Vagina (tissue), 2 donors: Measurements from ENCODE around the gene ANKS1B. TPM values are rescaled to one million over a fixed set of nuclear protein-coding genes. Genes with fewer than 3 reads are reported as not detected.

Experiments used
- DNase-seq, 2 donors: peaks; one replicate each; pipeline ENCODE4 v3.0.0-alpha.2; 2017; ENCODE audit errors: extremely low spot score in 2 of 2
- H3K27ac ChIP-seq: fragments of 200-600 bp; sonication (generic); one replicate; pipeline ENCODE4 v1.5.1; 2019
- H3K27me3 ChIP-seq: fragments of 200-600 bp; sonication (generic); one replicate; pipeline ENCODE4 v1.5.1; 2019
- H3K36me3 ChIP-seq, 2 donors: fragments of 200-600 bp; sonication (generic); one replicate each; pipeline ENCODE4 v1.5.1; 2017 to 2019
- H3K4me1 ChIP-seq: fragments of 200-600 bp; sonication (generic); one replicate; pipeline ENCODE4 v1.5.1; 2019
- H3K4me3 ChIP-seq, 2 donors: fragments of 200-600 bp; sonication (generic); 1 replicate in 1 of 2; 2 replicates in 1 of 2; pipeline ENCODE4 v1.5.1; 2016 to 2019
- H3K9me3 ChIP-seq: fragments of 200-600 bp; sonication (generic); one replicate; pipeline ENCODE4 v1.5.1; 2019
- POLR2A ChIP-seq, 2 donors: fragments of 450-650 bp; IDR thresholded peaks; one replicate each; pipeline ENCODE4 v1.6.1; 2017; ENCODE audit warnings: antibody characterized with exemption in 2 of 2, mild to moderate bottlenecking in 2 of 2, moderate library complexity in 2 of 2
- POLR2AphosphoS5 ChIP-seq, 2 donors: sonication (generic); formaldehyde crosslinking; IDR thresholded peaks; one replicate each; pipeline ENCODE4 v1.9.0; 2017; ENCODE audit warnings: antibody characterized with exemption in 2 of 2, mild to moderate bottlenecking in 2 of 2, low read depth in 1 of 2; ENCODE audit not compliant: insufficient read depth in 1 of 2
- intact Hi-C: fragments of 100-400 bp; cut with DNase I; formaldehyde crosslinking; loops from one replicate; pipeline ENCODE4 v1.15.1; 2023
- total RNA-seq: library from RNA; depleted of rRNA; stranded (reverse); fragments of >200 nt; gene quantifications from one replicate; pipeline ENCODE4 v1.2.3, GENCODE V29; 2016
- TF ChIP-seq, protein P1 (sequence below), 3 experiments: fragments of 450-650 bp in 2 of 3; fragments of 200-600 bp in 1 of 3; sonication (generic) in 1 of 3; IDR thresholded peaks; one replicate each; pipeline ENCODE4 v1.5.1; 2017 to 2019; ENCODE audit warnings: antibody characterized with exemption in 3 of 3, mild to moderate bottlenecking in 2 of 3, moderate library complexity in 2 of 3

The ANKS1B gene
- total RNA-seq, 1 donor from 2014 or later, result 11.5 TPM

DNA sequence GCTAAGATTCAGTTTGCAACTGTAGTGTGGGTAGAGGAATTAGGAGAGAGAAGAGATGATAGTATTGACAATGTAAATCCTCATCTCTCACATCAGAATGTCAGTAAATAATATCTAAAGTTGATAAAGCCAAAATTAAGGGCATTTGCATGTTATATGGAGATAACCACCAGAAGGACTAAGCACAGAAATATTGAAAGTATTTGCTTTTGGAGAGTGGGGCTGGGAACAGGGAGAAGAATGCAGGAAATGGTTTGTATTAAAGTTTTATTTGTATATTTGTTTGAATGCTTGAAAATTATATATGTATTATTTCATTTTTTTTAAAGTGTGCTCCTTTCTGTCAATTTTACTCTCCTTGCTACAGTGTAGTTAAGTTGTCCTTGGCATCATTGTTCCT is 848.2 kb downstream of the ANKS1B start:
- no peaks in the 10 kb centered on the region for H3K27me3 ChIP-seq
- intact Hi-C loops, result no loop called here
- no peaks in the 10 kb centered on the region for H3K36me3 ChIP-seq
- no peak for TF ChIP-seq POLR2A (IDR thresholded peaks at IDR 0.05)
- TF ChIP-seq POLR2AphosphoS5 (IDR thresholded peaks at IDR 0.05; ENCODE audit: insufficient read depth in 1 of 2, low read depth in 1 of 2), result no peak
- TF ChIP-seq, protein P1, sequence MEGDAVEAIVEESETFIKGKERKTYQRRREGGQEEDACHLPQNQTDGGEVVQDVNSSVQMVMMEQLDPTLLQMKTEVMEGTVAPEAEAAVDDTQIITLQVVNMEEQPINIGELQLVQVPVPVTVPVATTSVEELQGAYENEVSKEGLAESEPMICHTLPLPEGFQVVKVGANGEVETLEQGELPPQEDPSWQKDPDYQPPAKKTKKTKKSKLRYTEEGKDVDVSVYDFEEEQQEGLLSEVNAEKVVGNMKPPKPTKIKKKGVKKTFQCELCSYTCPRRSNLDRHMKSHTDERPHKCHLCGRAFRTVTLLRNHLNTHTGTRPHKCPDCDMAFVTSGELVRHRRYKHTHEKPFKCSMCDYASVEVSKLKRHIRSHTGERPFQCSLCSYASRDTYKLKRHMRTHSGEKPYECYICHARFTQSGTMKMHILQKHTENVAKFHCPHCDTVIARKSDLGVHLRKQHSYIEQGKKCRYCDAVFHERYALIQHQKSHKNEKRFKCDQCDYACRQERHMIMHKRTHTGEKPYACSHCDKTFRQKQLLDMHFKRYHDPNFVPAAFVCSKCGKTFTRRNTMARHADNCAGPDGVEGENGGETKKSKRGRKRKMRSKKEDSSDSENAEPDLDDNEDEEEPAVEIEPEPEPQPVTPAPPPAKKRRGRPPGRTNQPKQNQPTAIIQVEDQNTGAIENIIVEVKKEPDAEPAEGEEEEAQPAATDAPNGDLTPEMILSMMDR (IDR thresholded peaks at IDR 0.05), result no peak
- H3K4me1 ChIP-seq, result no peaks in the 10 kb centered on the region
- DNase-seq, result no peak
- no peak overlapping the region for H3K27ac ChIP-seq
- H3K9me3 ChIP-seq, result no peaks in the 10 kb centered on the region
- H3K4me3 ChIP-seq, result no peak overlapping the region

- Histone ChIP-seq H3K9me3 (no peaks in the 10 kb centered on the region), H3K36me3 (no peaks in the 10 kb centered on the region), H3K27ac (no peak overlapping the region), H3K27me3 (no peaks in the 10 kb centered on the region), H3K4me1 (no peaks in the 10 kb centered on the region), H3K4me3 (no peak overlapping the region)
- DNase-seq, result no peak
- TF ChIP-seq, protein P1 (IDR thresholded peaks at IDR 0.05), result no peak
- TF ChIP-seq POLR2AphosphoS5 (IDR thresholded peaks at IDR 0.05; ENCODE audit: insufficient read depth in 1 of 2, low read depth in 1 of 2) (no peak), POLR2A (IDR thresholded peaks at IDR 0.05) (no peak)
- intact Hi-C loops, result no loop called here
Measured at GRCh38 chr12:99135376-99135775, 849.4 kb downstream of the ANKS1B start.

- no peaks in the 10 kb centered on the region for H3K36me3 ChIP-seq
- H3K4me1 ChIP-seq, result no peaks in the 10 kb centered on the region
- TF ChIP-seq, protein P1 (IDR thresholded peaks at IDR 0.05), result no peak
- no peak for TF ChIP-seq POLR2AphosphoS5 (IDR thresholded peaks at IDR 0.05; ENCODE audit: insufficient read depth in 1 of 2, low read depth in 1 of 2)
- no peak overlapping the region for H3K27ac ChIP-seq
- H3K9me3 ChIP-seq, result no peaks in the 10 kb centered on the region
- intact Hi-C loops, result no loop called here
- H3K4me3 ChIP-seq, result no peak overlapping the region
- no peak for DNase-seq
- no peaks in the 10 kb centered on the region for H3K27me3 ChIP-seq
Measured at GRCh38 chr12:99133401-99133800, 851.3 kb downstream of the ANKS1B start.

- intact Hi-C loops, result no loop called here
- H3K9me3 ChIP-seq, result no peaks in the 10 kb centered on the region
- H3K27me3 ChIP-seq, result no peaks in the 10 kb centered on the region
- no peak overlapping the region for H3K4me3 ChIP-seq
- H3K4me1 ChIP-seq, result no peaks in the 10 kb centered on the region
- no peak for DNase-seq
- no peaks in the 10 kb centered on the region for H3K36me3 ChIP-seq
- H3K27ac ChIP-seq, result no peak overlapping the region
- TF ChIP-seq POLR2A (IDR thresholded peaks at IDR 0.05), result no peak
- no peak for TF ChIP-seq POLR2AphosphoS5 (IDR thresholded peaks at IDR 0.05; ENCODE audit: insufficient read depth in 1 of 2, low read depth in 1 of 2)
- TF ChIP-seq, protein P1 (IDR thresholded peaks at IDR 0.05), result no peak
Measured at GRCh38 chr12:99131751-99132199, 853.0 kb downstream of the ANKS1B start.

GRCh38 chr12:99130808-99131553 is 853.8 kb downstream of the ANKS1B start:
- no peak overlapping the region for H3K4me3 ChIP-seq
- intact Hi-C loops, result no loop called here
- H3K36me3 ChIP-seq, result no peaks in the 10 kb centered on the region
- no peaks in the 10 kb centered on the region for H3K9me3 ChIP-seq
- DNase-seq, result no peak
- H3K4me1 ChIP-seq, result no peaks in the 10 kb centered on the region
- no peaks in the 10 kb centered on the region for H3K27me3 ChIP-seq
- no peak for TF ChIP-seq POLR2A (IDR thresholded peaks at IDR 0.05)
- TF ChIP-seq, protein P1 (IDR thresholded peaks at IDR 0.05), result no peak
- no peak for TF ChIP-seq POLR2AphosphoS5 (IDR thresholded peaks at IDR 0.05; ENCODE audit: insufficient read depth in 1 of 2, low read depth in 1 of 2)
- H3K27ac ChIP-seq, result no peak overlapping the region
